A549 (cell line): ENCODE data around the gene MYO1H. TPM values are rescaled to one million over a fixed set of nuclear protein-coding genes. Genes with fewer than 3 reads are reported as not detected.

Source experiments
- ATAC-seq, 2 experiments: fragments of 200-7000 bp in 1 of 2; fragments of >200 bp in 1 of 2; cut with Nextera tagmentation in 1 of 2; cut with Tn5 transposase in 1 of 2; 3 replicates each; pipeline versions ENCODE4 v1.8.0 to v1.9.1; 2018 to 2020; ENCODE audit warnings: mild to moderate bottlenecking in 1 of 2, moderate library complexity in 1 of 2
- CTCF ChIA-PET: fragments of 300-600 bp; sonication (Branson Sonifier 250); formaldehyde crosslinking; extraction: SDS; loops from one replicate; lab custom pipeline; 2021; ENCODE audit warnings: antibody characterized with exemption, inconsistent platforms; lab: Yijun Ruan, JAX
- POLR2A ChIA-PET: fragments of 350-600 bp; formaldehyde crosslinking; extraction: SDS; loops from one replicate; lab custom pipeline; 2021; ENCODE audit warnings: antibody characterized with exemption, inconsistent platforms; lab: Yijun Ruan, JAX
- DNase-seq, 2 experiments: peaks; one replicate each; pipeline versions ENCODE4 v3.0.0 to v3.0.0-alpha.2; 2011 to 2016; ENCODE audit warnings: low read depth in 1 of 2, low spot score in 1 of 2
- FAIRE-seq: peaks from 2 replicates; lab custom pipeline; 2011; peaks lifted over from hg19 to GRCh38; lab: Jason Lieb, UNC
- H3K27ac ChIP-seq, 2 experiments: fragments of >200 bp; sonication (Bioruptor Twin); formaldehyde crosslinking; 3 replicates each; pipeline ENCODE4 v1.5.1; 2016 to 2017
- H3K4me1 ChIP-seq: fragments of >200 bp; sonication (Bioruptor Twin); formaldehyde crosslinking; 3 replicates; pipeline ENCODE4 v1.6.1; 2016
- H3K4me2 ChIP-seq: fragments of >200 bp; sonication (Bioruptor Twin); formaldehyde crosslinking; 3 replicates; pipeline ENCODE4 v1.6.1; 2016
- H3K4me3 ChIP-seq: fragments of >200 bp; sonication (Bioruptor Twin); formaldehyde crosslinking; 3 replicates; pipeline ENCODE4 v1.5.1; 2016
- H3K9me3 ChIP-seq: fragments of >200 bp; sonication (Bioruptor Twin); formaldehyde crosslinking; 3 replicates; pipeline ENCODE4 v1.6.1; 2016
- BCL3 ChIP-seq: fragments of >200 bp; sonication (Bioruptor Twin); formaldehyde crosslinking; IDR thresholded peaks from 3 replicates; pipeline ENCODE4 v1.6.1; 2016
- BHLHE40 ChIP-seq: IDR thresholded peaks from 2 replicates; pipeline ENCODE4 v1.6.1; 2012; ENCODE audit warnings: low read depth, low read length, inconsistent platforms
- CBX2 ChIP-seq: fragments of 200-600 bp; sonication (generic); IDR thresholded peaks from 2 replicates; pipeline ENCODE4 v1.6.1; 2016; ENCODE audit warnings: low read depth, mild to moderate bottlenecking, borderline replicate concordance
- CEBPB ChIP-seq, 2 experiments: fragments of >200 bp in 1 of 2; sonication (Bioruptor Twin) in 1 of 2; formaldehyde crosslinking in 1 of 2; IDR thresholded peaks; 2 replicates each; pipeline ENCODE4 v1.6.1; 2012 to 2016
- EHF ChIP-seq: fragments of 250-450 bp; sonication (Bioruptor Pico); IDR thresholded peaks from 2 replicates; pipeline ENCODE4 v1.5.0; 2020; ENCODE audit warnings: mild to moderate bottlenecking
- ESRRA ChIP-seq: fragments of 150-350 bp; IDR thresholded peaks from 2 replicates; pipeline ENCODE4 v1.6.1; 2014; ENCODE audit warnings: mild to moderate bottlenecking, low read length, borderline replicate concordance
- FOSB ChIP-seq: fragments of 250-450 bp; sonication (Bioruptor Pico); IDR thresholded peaks from 2 replicates; pipeline ENCODE4 v1.5.0; 2020; ENCODE audit warnings: mild to moderate bottlenecking, moderate library complexity
- FOXS1 ChIP-seq: fragments of 250-450 bp; sonication (Bioruptor Pico); IDR thresholded peaks from 2 replicates; pipeline ENCODE4 v1.5.0; 2020; ENCODE audit warnings: mild to moderate bottlenecking, moderate library complexity
- GATA3 ChIP-seq: IDR thresholded peaks from 2 replicates; pipeline ENCODE4 v1.6.1; 2012; ENCODE audit warnings: borderline replicate concordance
- HOXA7 ChIP-seq: fragments of 250-450 bp; sonication (Bioruptor Pico); IDR thresholded peaks from 2 replicates; pipeline ENCODE4 v1.5.0; 2020; ENCODE audit warnings: mild to moderate bottlenecking, moderate library complexity
- HOXB5 ChIP-seq: fragments of 250-450 bp; sonication (Bioruptor Pico); IDR thresholded peaks from 2 replicates; pipeline ENCODE4 v1.5.0; 2020; ENCODE audit warnings: mild to moderate bottlenecking, moderate library complexity
- KDM5A ChIP-seq: fragments of 200-600 bp; sonication (generic); IDR thresholded peaks from 2 replicates; pipeline ENCODE4 v1.6.1; 2016; ENCODE audit warnings: antibody characterized with exemption, mild to moderate bottlenecking
- NFE2L2 ChIP-seq: fragments of 150-350 bp; conservative IDR thresholded peaks from 2 replicates; pipeline ENCODE4 v1.6.1; 2014; ENCODE audit warnings: low read length
- NR3C1 ChIP-seq: fragments of >200 bp; sonication (Bioruptor Twin); formaldehyde crosslinking; IDR thresholded peaks from 3 replicates; pipeline ENCODE4 v1.6.1; 2017
- PHF8 ChIP-seq: fragments of 200-600 bp; sonication (generic); IDR thresholded peaks from 2 replicates; pipeline ENCODE4 v1.6.1; 2016; ENCODE audit warnings: low read depth, mild to moderate bottlenecking, antibody characterized with exemption, moderate library complexity, borderline replicate concordance
- POLR2AphosphoS2 ChIP-seq: conservative IDR thresholded peaks from 2 replicates; pipeline ENCODE4 v1.6.1; 2012; ENCODE audit warnings: low read length, improper control_type of control experiment, inconsistent platforms
- RAD21 ChIP-seq, 2 experiments: fragments of >200 bp in 1 of 2; sonication (Bioruptor Twin) in 1 of 2; formaldehyde crosslinking in 1 of 2; IDR thresholded peaks in 1 of 2; conservative IDR thresholded peaks in 1 of 2; 2 replicates in 1 of 2; 3 replicates in 1 of 2; pipeline ENCODE4 v1.6.1; 2012 to 2018; ENCODE audit warnings: inconsistent platforms in 1 of 2
- RARB ChIP-seq: fragments of 250-450 bp; sonication (Bioruptor Pico); IDR thresholded peaks from 2 replicates; pipeline ENCODE4 v1.8.0; 2021; ENCODE audit warnings: mild to moderate bottlenecking, moderate library complexity
- RFX5 ChIP-seq: fragments of 450-650 bp; IDR thresholded peaks from 2 replicates; pipeline ENCODE4 v1.7.1; 2014; ENCODE audit warnings: antibody characterized with exemption, mild to moderate bottlenecking, moderate library complexity
- TP53 ChIP-seq: fragments of 250-450 bp; sonication (Bioruptor Pico); IDR thresholded peaks from 2 replicates; pipeline ENCODE4 v1.5.0; 2021; ENCODE audit warnings: mild to moderate bottlenecking, moderate library complexity
- ZC3H11A ChIP-seq: fragments of 450-650 bp; IDR thresholded peaks from 2 replicates; pipeline ENCODE4 v1.6.1; 2014; ENCODE audit warnings: antibody characterized with exemption, mild to moderate bottlenecking
- WGBS: methylation state at CpG from one replicate; pipeline ENCODE4 v1.1.6; 2017; ENCODE audit errors: missing lambda C conversion rate; 5-methylcytosine and 5-hydroxymethylcytosine counted together
- polyA plus RNA-seq, 4 experiments: library from polyadenylated mRNA; depleted of rRNA in 3 of 4; stranded (reverse); fragments of >200 nt; fragmentation: RNase III in 1 of 4; extraction: RNeasy Plus Mini Kit Qiagen cat#74134 plus additional on column Dnase treatment in 1 of 4; gene quantifications; 2 replicates in 3 of 4; 3 replicates in 1 of 4; pipeline ENCODE4 v1.2.3, GENCODE V29; 2011 to 2017
- TF ChIP-seq, protein P1 (sequence below): fragments of 450-650 bp; IDR thresholded peaks from 2 replicates; pipeline ENCODE4 v1.6.1; 2014; ENCODE audit warnings: antibody characterized with exemption
- TF ChIP-seq, protein P2 (sequence below): fragments of >200 bp; sonication (Bioruptor Twin); formaldehyde crosslinking; IDR thresholded peaks from 3 replicates; pipeline ENCODE4 v1.5.1; 2016
- TF ChIP-seq, protein P3 (sequence below): IDR thresholded peaks from 2 replicates; pipeline ENCODE4 v1.6.1; 2012

MYO1H gene
- polyA plus RNA-seq, 2 of the 4 experiments (the other 2 are of a cell fraction): not detected

- no peak for TF ChIP-seq PHF8
- no peak for TF ChIP-seq HOXB5
- no peak for TF ChIP-seq RFX5
- TF ChIP-seq BHLHE40: no peak
- no peak for TF ChIP-seq TP53 (CRISPR knock-in tag)
- no peak for TF ChIP-seq FOSB (CRISPR knock-in tag)
- no peak for TF ChIP-seq CEBPB (IDR thresholded peaks at IDR 0.05)
Observed at GRCh38 chr12:109330282-109331230, 17.1 kb upstream of the MYO1H start (continued).

DNA sequence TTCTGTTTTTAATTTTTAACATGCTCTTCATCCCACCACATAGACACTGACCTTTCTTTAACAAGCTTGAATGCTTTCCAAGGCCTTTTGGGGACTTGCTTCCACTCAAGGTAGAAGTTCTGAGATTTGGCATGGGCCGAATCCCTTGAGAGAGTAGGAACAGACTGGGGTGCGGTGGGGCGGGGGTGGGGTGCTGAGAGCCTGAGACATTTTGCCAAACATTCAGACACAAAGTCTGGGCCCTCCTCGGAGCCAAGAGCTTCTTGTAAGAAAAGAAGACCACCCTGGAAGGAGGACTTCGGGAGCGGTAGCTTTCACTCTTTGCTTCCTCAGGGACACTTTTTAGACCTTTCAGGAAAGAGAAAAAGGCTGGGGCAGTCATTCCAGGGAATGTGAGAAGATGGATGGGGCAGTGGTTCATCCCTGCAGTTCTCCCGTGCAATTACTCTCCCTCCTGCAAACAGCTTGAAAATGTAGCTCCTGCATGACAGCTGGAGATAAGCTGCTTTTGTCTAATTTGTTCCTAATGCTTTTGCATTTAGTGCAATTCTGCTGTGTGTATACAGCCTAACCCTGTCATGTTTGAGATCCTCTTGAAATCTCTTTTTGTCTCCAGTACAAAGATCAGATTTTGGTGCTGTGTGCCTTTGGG lies 16.3 kb upstream of the MYO1H start:
- TF ChIP-seq CBX2 (no peak), EHF (CRISPR knock-in tag) (no peak), GATA3 (no peak), NFE2L2 (no peak), RAD21 (conservative IDR thresholded peaks at IDR 0.05 in 1 of 2, IDR thresholded peaks at IDR 0.05 in 1 of 2) (no peak), KDM5A (no peak), TP53 (CRISPR knock-in tag) (no peak), RARB (CRISPR knock-in tag) (no peak), HOXA7 (CRISPR knock-in tag) (no peak), BCL3 (no peak), ESRRA (no peak), FOSB (CRISPR knock-in tag) (no peak), FOXS1 (CRISPR knock-in tag) (no peak), NR3C1 (no peak), POLR2AphosphoS2 (no peak), ZC3H11A (no peak)
- TF ChIP-seq, protein P1, sequence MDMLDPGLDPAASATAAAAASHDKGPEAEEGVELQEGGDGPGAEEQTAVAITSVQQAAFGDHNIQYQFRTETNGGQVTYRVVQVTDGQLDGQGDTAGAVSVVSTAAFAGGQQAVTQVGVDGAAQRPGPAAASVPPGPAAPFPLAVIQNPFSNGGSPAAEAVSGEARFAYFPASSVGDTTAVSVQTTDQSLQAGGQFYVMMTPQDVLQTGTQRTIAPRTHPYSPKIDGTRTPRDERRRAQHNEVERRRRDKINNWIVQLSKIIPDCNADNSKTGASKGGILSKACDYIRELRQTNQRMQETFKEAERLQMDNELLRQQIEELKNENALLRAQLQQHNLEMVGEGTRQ: no peak
- TF ChIP-seq, protein P2, sequence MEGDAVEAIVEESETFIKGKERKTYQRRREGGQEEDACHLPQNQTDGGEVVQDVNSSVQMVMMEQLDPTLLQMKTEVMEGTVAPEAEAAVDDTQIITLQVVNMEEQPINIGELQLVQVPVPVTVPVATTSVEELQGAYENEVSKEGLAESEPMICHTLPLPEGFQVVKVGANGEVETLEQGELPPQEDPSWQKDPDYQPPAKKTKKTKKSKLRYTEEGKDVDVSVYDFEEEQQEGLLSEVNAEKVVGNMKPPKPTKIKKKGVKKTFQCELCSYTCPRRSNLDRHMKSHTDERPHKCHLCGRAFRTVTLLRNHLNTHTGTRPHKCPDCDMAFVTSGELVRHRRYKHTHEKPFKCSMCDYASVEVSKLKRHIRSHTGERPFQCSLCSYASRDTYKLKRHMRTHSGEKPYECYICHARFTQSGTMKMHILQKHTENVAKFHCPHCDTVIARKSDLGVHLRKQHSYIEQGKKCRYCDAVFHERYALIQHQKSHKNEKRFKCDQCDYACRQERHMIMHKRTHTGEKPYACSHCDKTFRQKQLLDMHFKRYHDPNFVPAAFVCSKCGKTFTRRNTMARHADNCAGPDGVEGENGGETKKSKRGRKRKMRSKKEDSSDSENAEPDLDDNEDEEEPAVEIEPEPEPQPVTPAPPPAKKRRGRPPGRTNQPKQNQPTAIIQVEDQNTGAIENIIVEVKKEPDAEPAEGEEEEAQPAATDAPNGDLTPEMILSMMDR: no peak
- TF ChIP-seq, protein P3, sequence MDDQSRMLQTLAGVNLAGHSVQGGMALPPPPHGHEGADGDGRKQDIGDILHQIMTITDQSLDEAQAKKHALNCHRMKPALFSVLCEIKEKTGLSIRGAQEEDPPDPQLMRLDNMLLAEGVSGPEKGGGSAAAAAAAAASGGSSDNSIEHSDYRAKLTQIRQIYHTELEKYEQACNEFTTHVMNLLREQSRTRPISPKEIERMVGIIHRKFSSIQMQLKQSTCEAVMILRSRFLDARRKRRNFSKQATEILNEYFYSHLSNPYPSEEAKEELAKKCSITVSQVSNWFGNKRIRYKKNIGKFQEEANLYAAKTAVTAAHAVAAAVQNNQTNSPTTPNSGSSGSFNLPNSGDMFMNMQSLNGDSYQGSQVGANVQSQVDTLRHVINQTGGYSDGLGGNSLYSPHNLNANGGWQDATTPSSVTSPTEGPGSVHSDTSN: no peak
- ATAC-seq (no peak), DNase-seq (no peak), FAIRE-seq (no peak)
- POLR2A ChIA-PET: no interaction called here
- Histone ChIP-seq H3K9me3 (no peaks in the 10 kb centered on the region), H3K4me2 (no peak overlapping the region), H3K27ac (no peak overlapping the region), H3K4me1 (no peaks in the 10 kb centered on the region), H3K4me3 (no peak overlapping the region)
- 73% methylated on average over 7 of the region's 7 CpGs for WGBS
- CTCF ChIA-PET: interaction anchor here (0.7 to 1.9 kb wide), 7 partner anchors 29 to 99 kb away, joined by 3 to 6 read pairs (median 3); no protein-coding TSS in a partner anchor
